Retinal pigment epithelial cell (primary cell): Measurements from ENCODE around the gene CLDN25.

Experiments
- DNase-seq: peaks from one replicate; pipeline ENCODE4 v3.0.0-alpha.2; 2010; ENCODE audit warnings: low read depth
- H3K4me3 ChIP-seq: 2 replicates; pipeline ENCODE4 v1.5.1; 2011; ENCODE audit warnings: mild to moderate bottlenecking, low read length, control low read depth, moderate library complexity
- CTCF ChIP-seq: conservative IDR thresholded peaks from 2 replicates; pipeline ENCODE4 v1.5.1; 2011; ENCODE audit warnings: low read depth, low read length, control low read depth, inconsistent platforms

CLDN25 gene

GRCh38 chr11:113828191-113828590 lies 48.6 kb downstream of the CLDN25 start:
- no peak for DNase-seq
- no peak overlapping the region for H3K4me3 ChIP-seq
- no peak for TF ChIP-seq CTCF

DNA sequence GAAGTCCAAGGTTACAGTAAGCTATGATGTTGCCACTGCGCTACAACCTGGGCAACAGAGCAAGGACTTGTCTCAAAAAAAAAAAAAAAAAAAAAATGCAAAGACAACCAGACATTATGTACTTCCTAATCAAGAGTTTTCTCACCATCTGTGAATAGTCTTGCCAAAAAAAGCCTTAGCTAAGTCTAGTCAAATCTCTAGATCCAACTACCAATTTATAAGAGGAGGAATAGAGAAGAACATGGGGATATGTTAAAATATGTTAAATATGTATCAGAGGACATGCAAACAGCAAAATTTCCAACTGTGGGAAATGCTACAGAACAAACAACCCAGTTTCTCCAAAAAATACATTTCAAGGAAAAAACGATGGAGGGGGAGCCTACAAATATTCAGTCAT lies 50.2 kb downstream of the CLDN25 start:
- TF ChIP-seq CTCF, result no peak
- no peak overlapping the region for H3K4me3 ChIP-seq
- no peak for DNase-seq
